GM12873 (cell line): ENCODE data around the gene TIMM44.

Experiments
- CTCF ChIP-seq: IDR thresholded peaks from 2 replicates; pipeline ENCODE4 v1.5.1; 2012; ENCODE audit warnings: low read depth, mild to moderate bottlenecking, moderate library complexity, low read length, control low read depth; ENCODE audit not compliant: insufficient read depth; ENCODE audit errors: missing control alignments

Gene TIMM44

DNA sequence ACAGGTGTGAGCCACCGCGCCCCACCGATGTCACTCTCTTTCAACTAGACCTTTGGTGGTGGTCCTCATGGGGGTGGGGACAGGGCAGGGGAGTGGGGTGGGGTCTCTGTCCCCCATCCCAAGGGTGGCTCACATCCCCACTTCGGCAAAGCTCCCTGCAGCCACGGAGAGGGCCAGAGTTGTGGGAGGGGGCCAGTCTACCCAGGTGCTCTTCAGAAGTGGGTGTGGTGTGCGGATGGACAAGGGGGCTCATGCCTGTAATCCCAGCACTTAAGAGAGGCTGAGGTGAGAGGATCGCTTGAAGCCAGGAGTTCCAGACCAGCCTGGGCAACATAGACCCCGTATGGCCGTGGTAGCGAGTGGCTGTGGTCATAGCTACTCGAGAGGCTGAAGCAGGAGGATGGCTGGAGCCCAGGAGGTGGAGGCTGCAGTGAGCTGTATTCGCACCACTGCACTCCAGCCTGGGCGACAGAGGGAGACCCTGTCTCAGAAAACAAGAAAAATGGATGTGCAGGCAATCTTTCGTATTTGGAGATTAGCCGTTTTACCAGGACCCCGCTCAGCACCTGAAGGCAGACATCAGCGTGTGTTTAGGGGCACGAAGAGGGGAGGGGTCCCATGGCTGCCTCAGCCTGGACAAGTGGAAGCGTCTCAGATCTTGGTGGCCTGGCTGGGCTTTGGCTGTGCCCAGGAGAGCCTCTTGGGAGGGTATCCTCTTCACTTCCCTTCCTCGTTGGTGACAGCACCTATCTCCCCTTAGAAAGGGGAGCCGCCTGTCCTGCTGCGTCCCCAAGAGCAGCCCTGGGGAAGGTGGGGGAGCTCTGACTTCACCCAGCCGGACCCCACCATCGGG lies 28.0 kb downstream of the TIMM44 start:
- TF ChIP-seq CTCF, result no peak

- TF ChIP-seq CTCF, result no peak
Observed at GRCh38 chr19:7914598-7915045, 28.8 kb downstream of the TIMM44 start, which contains the start of gene TGFBR3L. Gene TGFBR3L, plus strand, starts transcription at chr19:7914830.

GRCh38 chr19:7914099-7914498 lies 29.4 kb downstream of the TIMM44 start:
- no peak for TF ChIP-seq CTCF

- no peak for TF ChIP-seq CTCF
Observed at GRCh38 chr19:7913652-7914051, 29.8 kb downstream of the TIMM44 start.

GRCh38 chr19:7912697-7913564 lies 30.5 kb downstream of the TIMM44 start:
- no peak for TF ChIP-seq CTCF

DNA sequence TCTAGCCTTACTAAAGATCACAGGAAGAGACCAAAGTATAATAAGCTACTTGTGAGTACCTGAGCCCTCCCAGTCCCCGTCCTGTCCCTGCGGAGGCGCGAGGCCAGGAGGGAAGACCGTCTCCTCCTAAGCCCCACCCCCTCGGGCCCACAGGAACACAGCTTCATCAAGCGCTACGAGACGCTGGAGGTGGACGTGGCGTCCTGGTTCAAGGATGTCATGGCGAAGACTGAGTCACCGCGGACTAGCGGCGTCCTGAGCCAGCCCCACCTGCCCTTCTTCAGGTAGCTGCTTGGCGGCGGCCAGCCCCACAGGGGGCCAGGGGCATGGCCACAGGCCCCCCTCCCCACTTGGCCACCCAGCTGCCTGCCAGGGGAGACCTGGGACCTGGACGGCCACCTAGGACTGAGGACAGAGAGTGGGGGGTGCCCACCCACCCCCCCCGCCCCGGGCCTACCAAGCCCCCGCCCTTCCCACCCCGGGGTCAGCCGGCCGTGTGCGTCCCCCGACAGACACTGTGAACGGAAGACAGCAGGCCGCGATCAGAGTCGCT lies 31.2 kb downstream of the TIMM44 start:
- no peak for TF ChIP-seq CTCF
